NB4 (cell line): Measurements from ENCODE around the gene NTN1.
A peak's percentile ranks its signal among the peaks of the same experiment; 100 is the strongest.

Experiments used
- DNase-seq: peaks from one replicate; pipeline ENCODE4 v3.0.0; 2010; ENCODE audit warnings: low read depth
- H3K4me3 ChIP-seq: one replicate; pipeline ENCODE4 v1.5.1; 2011; ENCODE audit warnings: mild to moderate bottlenecking, low read depth, low read length, moderate library complexity
- CTCF ChIP-seq: IDR thresholded peaks from one replicate; pipeline ENCODE4 v1.5.1; 2012; ENCODE audit warnings: low read depth, low read length
- MAX ChIP-seq: IDR thresholded peaks from 2 replicates; pipeline ENCODE4 v1.6.1; 2011; ENCODE audit warnings: low read depth, low read length
- MYC ChIP-seq: IDR thresholded peaks from 2 replicates; pipeline ENCODE4 v1.6.1; 2011; ENCODE audit warnings: low read depth, low read length
- POLR2A ChIP-seq: IDR thresholded peaks from 2 replicates; pipeline ENCODE4 v1.6.1; 2011; ENCODE audit warnings: mild to moderate bottlenecking; ENCODE audit not compliant: insufficient read length; ENCODE audit errors: extremely low read depth

Gene NTN1

DNA sequence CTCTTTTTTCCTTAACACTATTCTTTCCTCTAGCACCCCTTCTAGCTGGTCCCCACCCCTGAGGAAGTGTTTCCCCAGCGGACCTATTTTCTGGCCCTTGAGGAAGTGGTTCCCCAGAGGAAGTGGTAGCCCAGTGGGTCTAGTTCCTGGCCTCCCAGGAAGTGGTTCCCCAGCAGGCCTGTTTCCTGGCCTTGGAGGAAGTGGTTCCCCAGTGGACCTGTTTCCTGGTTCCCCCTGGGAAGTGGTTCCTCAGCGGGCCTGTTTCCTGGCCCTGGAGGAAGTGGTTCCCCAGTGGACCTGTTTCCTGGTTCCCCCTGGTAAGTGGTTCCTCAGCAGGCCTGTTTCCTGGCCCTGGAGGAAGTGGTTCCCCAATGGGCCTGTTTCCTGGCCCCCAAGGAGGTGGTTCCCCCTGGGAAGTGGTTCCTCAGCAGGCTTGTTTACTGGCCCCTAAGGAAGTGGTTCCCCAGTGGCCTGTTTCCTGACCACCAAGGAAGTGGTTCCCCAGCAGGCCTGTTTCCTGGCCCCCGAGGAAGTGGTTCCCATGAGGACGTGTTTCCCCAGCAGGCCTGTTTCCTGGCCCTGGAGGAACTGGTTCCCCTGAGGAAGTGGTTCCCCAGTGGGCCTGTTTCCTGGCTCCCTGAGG lies 58.3 kb downstream of the NTN1 start:
- no peak overlapping the region for H3K4me3 ChIP-seq
- peak; percentile 13 for DNase-seq
- no peak for TF ChIP-seq POLR2A
- TF ChIP-seq MYC = no peak
- TF ChIP-seq MAX = no peak
- TF ChIP-seq CTCF = no peak

- TF ChIP-seq MYC = no peak
- no peak for TF ChIP-seq MAX
- no peak for TF ChIP-seq CTCF
- no peak for TF ChIP-seq POLR2A
- H3K4me3 ChIP-seq = no peak overlapping the region
- DNase-seq = no peak
Measured at GRCh38 chr17:9080296-9080914, 59.1 kb downstream of the NTN1 start.

DNA sequence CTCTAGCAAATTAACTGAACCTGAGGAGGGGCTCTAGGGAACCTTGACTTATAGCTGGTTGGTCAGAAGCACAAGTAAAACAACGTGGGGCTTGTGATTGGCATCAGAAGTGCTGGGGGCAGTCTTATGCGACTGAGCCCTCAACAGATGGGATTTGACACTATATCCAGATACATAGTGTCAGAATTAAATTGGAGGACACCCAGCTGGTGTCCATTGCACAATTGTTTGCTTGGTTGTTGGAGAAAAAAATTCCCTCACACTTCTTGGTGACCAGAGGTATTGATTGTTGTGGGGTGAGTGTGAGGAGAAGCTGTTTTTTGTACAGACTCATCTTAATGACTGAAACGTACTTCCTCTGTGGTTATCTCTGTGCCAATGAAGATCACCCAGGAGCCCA lies 59.7 kb downstream of the NTN1 start:
- H3K4me3 ChIP-seq = no peak overlapping the region
- TF ChIP-seq MYC (no peak), MAX (no peak)
- DNase-seq = no peak

DNA sequence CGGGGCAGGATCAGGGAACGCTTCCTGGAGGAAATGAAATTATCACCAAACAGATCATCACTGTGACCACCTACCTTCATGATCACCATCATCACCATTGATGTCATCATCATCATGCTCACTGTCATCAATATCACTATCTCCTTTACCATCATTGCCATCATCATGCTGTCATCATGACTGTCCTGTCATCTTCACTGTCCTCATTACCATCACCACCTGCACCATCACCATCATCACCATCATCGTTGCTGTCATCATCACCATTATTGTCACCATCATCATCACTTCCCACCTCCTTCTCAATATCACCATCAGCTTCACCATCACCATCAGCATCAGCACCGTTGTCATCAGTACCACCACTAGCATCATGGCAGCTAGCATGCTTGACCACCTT lies 65.3 kb downstream of the NTN1 start:
- H3K4me3 ChIP-seq = no peak overlapping the region
- no peak for DNase-seq
- TF ChIP-seq POLR2A (no peak), MAX (no peak), CTCF (no peak), MYC (no peak)

DNA sequence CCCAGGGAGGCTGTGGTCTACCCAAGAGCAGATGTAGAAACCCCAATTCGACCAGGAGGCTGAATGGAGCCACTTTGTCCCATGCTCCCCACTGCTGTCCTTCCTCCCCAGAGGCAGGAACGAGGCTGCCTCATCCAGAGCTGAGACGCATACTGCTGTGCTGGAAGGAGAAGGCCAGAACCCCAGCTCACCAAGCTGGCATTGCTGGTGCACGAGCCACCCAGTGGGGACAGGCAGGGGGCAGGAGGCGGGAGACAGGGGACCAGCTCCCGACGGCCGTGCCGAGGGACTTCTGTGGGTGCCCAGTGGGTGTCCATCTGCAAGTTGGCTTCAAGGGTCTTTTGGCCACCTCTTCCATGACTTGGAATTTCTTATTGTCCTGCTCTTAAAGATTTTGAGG lies 66.6 kb downstream of the NTN1 start:
- H3K4me3 ChIP-seq = no peak overlapping the region
- no peak for TF ChIP-seq POLR2A
- no peak for TF ChIP-seq MYC
- no peak for TF ChIP-seq CTCF
- no peak for TF ChIP-seq MAX
- peak; percentile 9 for DNase-seq

- TF ChIP-seq CTCF = no peak
- TF ChIP-seq MAX = no peak
- no peak for TF ChIP-seq MYC
- no peak for TF ChIP-seq POLR2A
- no peak for DNase-seq
- H3K4me3 ChIP-seq = no peak overlapping the region
Measured at GRCh38 chr17:9090641-9091096, 69.4 kb downstream of the NTN1 start.
